CD4-positive, alpha-beta T cell treated with Interleukin-17A for 1 hour (primary cell): ENCODE results near the gene DOCK6.

Source experiments
- DNase-seq: peaks from one replicate; pipeline ENCODE4 v3.0.0-alpha.2; 2020

Gene DOCK6

GRCh38 chr19:11274533-11275086 is 12.3 kb upstream of the DOCK6 start:
- no peak for DNase-seq

- no peak for DNase-seq
These were observed 11.7 kb upstream of the DOCK6 start for GRCh38 chr19:11273989-11274388.

- no peak for DNase-seq
These were observed 11.0 kb upstream of the DOCK6 start for GRCh38 chr19:11273296-11273695.

GRCh38 chr19:11269408-11269807 is 7.1 kb upstream of the DOCK6 start:
- no peak for DNase-seq

GRCh38 chr19:11268783-11269267 is 6.5 kb upstream of the DOCK6 start:
- no peak for DNase-seq

- DNase-seq, result no peak
These were observed 5.2 kb upstream of the DOCK6 start for GRCh38 chr19:11267316-11268085.

GRCh38 chr19:11265785-11266236 is 3.5 kb upstream of the DOCK6 start:
- DNase-seq, result no peak

- DNase-seq, result no peak
These were observed 3.0 kb upstream of the DOCK6 start for GRCh38 chr19:11265177-11265784.

GRCh38 chr19:11264452-11265176 is 2.3 kb upstream of the DOCK6 start:
- no peak for DNase-seq

GRCh38 chr19:11263726-11264125 is 1.4 kb upstream of the DOCK6 start:
- DNase-seq, result no peak

- no peak for DNase-seq
These were observed 823 bp downstream of the DOCK6 start for GRCh38 chr19:11261431-11261970.

- DNase-seq, result no peak
These were observed 1.3 kb downstream of the DOCK6 start for GRCh38 chr19:11260996-11261395.

GRCh38 chr19:11257846-11258380 is 4.4 kb downstream of the DOCK6 start:
- DNase-seq, result no peak

- no peak for DNase-seq
These were observed 6.1 kb downstream of the DOCK6 start for GRCh38 chr19:11256189-11256588.

- DNase-seq, result no peak
These were observed 7.7 kb downstream of the DOCK6 start for GRCh38 chr19:11254666-11255065.

GRCh38 chr19:11252665-11253355 is 9.5 kb downstream of the DOCK6 start:
- DNase-seq, result no peak

GRCh38 chr19:11251650-11252314 is 10.5 kb downstream of the DOCK6 start:
- no peak for DNase-seq

- no peak for DNase-seq
These were observed 11.1 kb downstream of the DOCK6 start for GRCh38 chr19:11251217-11251616.

GRCh38 chr19:11248852-11249251 is 13.5 kb downstream of the DOCK6 start:
- no peak for DNase-seq

GRCh38 chr19:11247934-11248333 is 14.4 kb downstream of the DOCK6 start:
- DNase-seq, result no peak

GRCh38 chr19:11247391-11247790 is 14.9 kb downstream of the DOCK6 start:
- no peak for DNase-seq

GRCh38 chr19:11246941-11247340 is 15.4 kb downstream of the DOCK6 start:
- DNase-seq, result no peak
